Fibroblast of skin of right quadriceps (primary cell): ENCODE results near the gene RHBDF1.

Experiments used
- DNase-seq: peaks from one replicate; pipeline ENCODE4 v3.0.0-alpha.2; 2013

Gene RHBDF1

GRCh38 chr16:92431-93339 lies 20.3 kb upstream of the RHBDF1 start:
- no peak for DNase-seq

DNA sequence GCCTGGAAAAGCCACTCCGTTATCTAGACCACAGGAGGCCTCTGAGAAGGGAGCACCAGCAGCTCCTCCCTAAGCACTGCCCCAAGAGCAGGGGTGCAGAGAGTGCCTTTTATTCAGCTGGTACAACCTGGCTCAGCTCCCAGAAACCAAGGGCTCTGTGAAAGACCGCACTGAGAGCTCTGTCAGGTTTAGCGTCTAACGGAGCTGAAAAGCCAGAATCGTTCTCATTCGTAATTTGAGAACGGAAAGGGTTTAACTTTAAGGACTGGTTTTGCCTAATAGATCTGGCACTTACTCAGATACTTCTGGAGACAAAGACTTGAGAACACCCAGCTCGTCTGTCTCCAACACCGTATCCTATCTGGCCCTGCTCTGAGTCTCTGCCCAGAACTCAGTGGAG lies 19.1 kb upstream of the RHBDF1 start:
- no peak for DNase-seq

- DNase-seq = no peak
These were observed 17.2 kb upstream of the RHBDF1 start for GRCh38 chr16:89391-90302.

DNA sequence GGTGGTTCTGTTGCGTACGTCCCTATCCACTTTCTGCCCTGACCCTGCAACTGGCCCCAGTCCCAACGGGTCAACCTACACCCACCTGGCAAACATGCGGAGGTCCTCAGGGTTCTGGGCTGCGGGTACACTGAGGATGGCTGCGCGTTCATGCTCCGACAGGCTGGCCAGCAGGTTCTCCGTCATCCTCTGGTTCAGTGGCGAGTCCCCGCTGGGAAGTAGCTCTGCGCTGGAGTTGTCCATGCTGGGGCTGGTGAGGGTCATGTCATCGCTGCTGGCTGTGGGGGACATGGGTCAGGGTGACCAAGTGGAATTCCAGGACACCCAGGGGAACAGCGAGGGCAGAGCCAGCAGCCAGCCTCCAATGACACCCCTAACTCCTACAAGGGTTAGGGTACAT lies 16.2 kb upstream of the RHBDF1 start:
- no peak for DNase-seq

- no peak for DNase-seq
These were observed 14.1 kb upstream of the RHBDF1 start for GRCh38 chr16:86483-86952.

- DNase-seq = no peak
These were observed 13.4 kb upstream of the RHBDF1 start for GRCh38 chr16:85865-86264.

- DNase-seq = no peak
These were observed 13.0 kb upstream of the RHBDF1 start for GRCh38 chr16:85407-85782.

GRCh38 chr16:84718-85406 lies 12.4 kb upstream of the RHBDF1 start:
- DNase-seq = peak; percentile 77

- DNase-seq = no peak
These were observed 11.6 kb upstream of the RHBDF1 start for GRCh38 chr16:83781-84615.

GRCh38 chr16:83060-83603 lies 10.7 kb upstream of the RHBDF1 start:
- DNase-seq = no peak

DNA sequence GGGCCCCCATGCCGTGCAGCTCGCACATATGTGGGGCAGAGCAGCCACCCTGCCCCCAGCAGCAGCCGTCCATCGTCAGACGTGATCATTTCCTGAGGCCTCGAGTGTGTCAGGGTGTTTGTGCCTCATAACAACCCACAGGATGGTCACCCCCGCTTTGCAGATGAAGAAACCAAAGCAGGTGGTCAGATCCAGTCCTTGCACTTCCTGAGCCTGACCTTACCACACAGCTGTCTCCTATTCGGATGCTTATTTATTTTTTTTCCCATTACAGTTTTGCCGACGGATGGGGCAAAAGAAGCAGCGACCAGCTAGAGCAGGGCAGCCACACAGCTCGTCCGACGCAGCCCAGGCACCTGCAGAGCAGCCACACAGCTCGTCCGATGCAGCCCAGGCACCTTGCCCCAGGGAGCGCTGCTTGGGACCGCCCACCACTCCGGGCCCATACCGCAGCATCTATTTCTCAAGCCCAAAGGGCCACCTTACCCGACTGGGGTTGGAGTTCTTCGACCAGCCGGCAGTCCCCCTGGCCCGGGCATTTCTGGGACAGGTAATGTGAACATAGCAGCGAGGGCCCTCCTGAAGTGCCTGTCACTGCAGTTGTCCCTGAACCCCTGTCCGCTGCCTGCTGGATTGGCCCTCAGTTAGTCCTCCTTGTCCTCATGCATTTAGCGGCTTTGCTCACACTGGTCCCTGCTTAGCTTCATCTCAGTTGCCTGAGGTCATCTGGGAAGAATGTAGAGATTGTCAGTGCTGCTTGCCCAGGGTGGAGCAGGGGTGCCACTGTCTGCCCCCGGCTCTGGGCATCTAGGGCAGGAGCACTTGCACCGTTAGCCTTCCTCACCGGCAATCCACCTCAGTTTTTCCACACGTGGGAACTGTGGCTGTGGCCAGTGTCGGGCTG lies 7.0 kb upstream of the RHBDF1 start:
- DNase-seq = no peak

- DNase-seq = no peak
These were observed 6.2 kb upstream of the RHBDF1 start for GRCh38 chr16:78444-79150.

DNA sequence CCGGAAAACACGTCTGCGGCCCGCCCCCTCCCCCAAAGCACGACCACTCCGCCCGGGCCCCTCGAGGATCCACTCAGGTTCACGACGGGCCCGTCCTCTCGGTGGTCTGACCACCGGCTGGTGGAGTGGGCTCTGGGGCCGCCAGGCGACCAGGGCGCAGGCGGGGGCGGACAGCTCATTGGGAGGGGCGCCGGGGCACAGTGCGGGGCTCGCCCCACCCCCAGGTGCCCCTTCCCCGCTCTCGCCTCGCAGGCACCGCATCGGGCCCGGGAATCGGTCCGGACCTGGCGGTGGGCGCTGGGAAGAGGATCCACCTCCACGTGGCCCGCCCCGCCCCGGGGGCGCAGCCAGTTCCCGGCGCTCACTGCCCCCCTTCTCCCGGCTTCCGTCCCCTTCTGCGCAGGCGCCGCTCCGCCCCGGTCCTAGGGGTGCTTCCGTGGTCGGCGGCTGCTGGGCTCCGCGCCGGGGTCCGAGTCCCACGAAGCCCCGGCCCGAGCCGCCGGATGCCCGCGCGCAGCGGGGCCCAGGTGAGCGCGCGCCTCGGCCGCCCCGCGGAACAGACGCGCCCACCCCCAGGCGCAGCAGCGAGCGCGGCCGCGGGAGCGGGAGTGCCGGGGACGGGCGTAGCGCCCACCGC lies 5.5 kb upstream of the RHBDF1 start, which contains the start of gene MPG:
MPG (plus strand) TSS at position 419 of the 637 bp plus-strand sequence; CDS start at position 504, 85 bp downstream.
- DNase-seq = peak; percentile 79

- peak; percentile 56 for DNase-seq
These were observed 4.9 kb upstream of the RHBDF1 start for GRCh38 chr16:77273-77806.

GRCh38 chr16:76535-77272 lies 4.3 kb upstream of the RHBDF1 start:
- DNase-seq = peak; percentile 78

GRCh38 chr16:75580-76501 lies 3.4 kb upstream of the RHBDF1 start:
- peak; percentile 86 for DNase-seq

GRCh38 chr16:74747-75334 lies 2.4 kb upstream of the RHBDF1 start:
- no peak for DNase-seq
